Peyer's patch (tissue), 4 donors: ENCODE measurements around the gene ST8SIA1.

Experiments
- POLR2A ChIP-seq, 2 donors: fragments of 450-650 bp; IDR thresholded peaks; one replicate each; pipeline ENCODE4 v1.5.1; 2017; ENCODE audit warnings: antibody characterized with exemption in 2 of 2, mild to moderate bottlenecking in 2 of 2, moderate library complexity in 2 of 2
- TF ChIP-seq, protein P1 (sequence below), 6 experiments: fragments of 450-650 bp in 4 of 6; fragments of 200-600 bp in 2 of 6; sonication (generic) in 1 of 6; IDR thresholded peaks; one replicate each; pipeline ENCODE4 v1.5.1; 2017 to 2019; ENCODE audit warnings: antibody characterized with exemption in 6 of 6, mild to moderate bottlenecking in 3 of 6, moderate library complexity in 1 of 6

DNA sequence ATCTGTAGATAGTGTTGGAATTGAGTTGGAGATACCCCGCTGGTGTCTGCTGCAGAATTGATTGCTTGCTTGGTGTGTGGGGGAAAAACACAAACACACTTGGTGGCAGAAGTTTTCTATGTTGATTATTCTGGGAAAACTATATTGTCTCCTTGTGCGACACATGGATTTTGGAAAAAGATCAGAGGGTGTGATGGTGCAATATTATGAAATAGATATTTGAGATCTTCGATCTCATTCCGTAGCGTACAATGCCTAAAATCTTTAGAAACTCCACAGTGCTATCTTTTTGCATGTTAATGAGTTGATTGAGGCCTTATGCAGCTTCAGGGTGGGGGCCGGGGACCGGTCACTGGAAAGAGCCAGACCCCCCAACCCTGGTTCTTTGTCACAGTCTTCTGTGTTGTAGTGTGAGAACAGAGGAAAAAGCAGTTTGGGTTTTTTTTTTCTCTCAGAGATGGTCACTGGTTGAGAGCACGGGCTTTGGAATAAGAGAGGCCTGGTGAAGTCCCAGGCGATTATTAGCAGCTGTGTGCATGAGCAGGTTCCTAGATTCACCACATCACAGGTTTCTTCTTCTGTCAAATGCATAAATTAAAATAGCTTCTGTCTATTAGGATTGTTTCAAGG lies 88.2 kb downstream of the ST8SIA1 start:
- TF ChIP-seq, protein P1, sequence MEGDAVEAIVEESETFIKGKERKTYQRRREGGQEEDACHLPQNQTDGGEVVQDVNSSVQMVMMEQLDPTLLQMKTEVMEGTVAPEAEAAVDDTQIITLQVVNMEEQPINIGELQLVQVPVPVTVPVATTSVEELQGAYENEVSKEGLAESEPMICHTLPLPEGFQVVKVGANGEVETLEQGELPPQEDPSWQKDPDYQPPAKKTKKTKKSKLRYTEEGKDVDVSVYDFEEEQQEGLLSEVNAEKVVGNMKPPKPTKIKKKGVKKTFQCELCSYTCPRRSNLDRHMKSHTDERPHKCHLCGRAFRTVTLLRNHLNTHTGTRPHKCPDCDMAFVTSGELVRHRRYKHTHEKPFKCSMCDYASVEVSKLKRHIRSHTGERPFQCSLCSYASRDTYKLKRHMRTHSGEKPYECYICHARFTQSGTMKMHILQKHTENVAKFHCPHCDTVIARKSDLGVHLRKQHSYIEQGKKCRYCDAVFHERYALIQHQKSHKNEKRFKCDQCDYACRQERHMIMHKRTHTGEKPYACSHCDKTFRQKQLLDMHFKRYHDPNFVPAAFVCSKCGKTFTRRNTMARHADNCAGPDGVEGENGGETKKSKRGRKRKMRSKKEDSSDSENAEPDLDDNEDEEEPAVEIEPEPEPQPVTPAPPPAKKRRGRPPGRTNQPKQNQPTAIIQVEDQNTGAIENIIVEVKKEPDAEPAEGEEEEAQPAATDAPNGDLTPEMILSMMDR (IDR thresholded peaks at IDR 0.05), result no peak
- TF ChIP-seq POLR2A (IDR thresholded peaks at IDR 0.05), result no peak
